GM12801 (cell line): ENCODE measurements around the gene BCAR3.

ENCODE experiments used
- CTCF ChIP-seq: IDR thresholded peaks from one replicate; pipeline ENCODE4 v1.5.1; 2011; ENCODE audit warnings: control low read depth; ENCODE audit not compliant: insufficient read length; ENCODE audit errors: extremely low read depth

The BCAR3 gene

GRCh38 chr1:93638307-93638847 lies 43.3 kb downstream of the BCAR3 start:
- TF ChIP-seq CTCF: no peak

- TF ChIP-seq CTCF: no peak
These were observed 44.9 kb downstream of the BCAR3 start for GRCh38 chr1:93636712-93637111.

- TF ChIP-seq CTCF: no peak
These were observed 45.8 kb downstream of the BCAR3 start for GRCh38 chr1:93635614-93636543.

GRCh38 chr1:93633313-93633712 lies 48.3 kb downstream of the BCAR3 start:
- no peak for TF ChIP-seq CTCF

GRCh38 chr1:93631626-93632365 lies 49.8 kb downstream of the BCAR3 start:
- no peak for TF ChIP-seq CTCF

GRCh38 chr1:93630168-93630567 lies 51.5 kb downstream of the BCAR3 start:
- TF ChIP-seq CTCF: no peak
